Measurements from ENCODE around the gene CFAP92.

CFAP92 gene

GRCh38 chr3:129031476-129032215, 37.8 kb upstream of the CFAP92 start:
- no peak for DNase-seq (ENCODE audit: low read depth)
- no peak overlapping the region for H3K4me3 ChIP-seq (ENCODE audit: low read depth, low read length)
- TF ChIP-seq CTCF (IDR thresholded peaks at IDR 0.05; ENCODE audit: low read depth, low read length, missing control alignments), result no peak
- in situ Hi-C loops (cut with HindIII; ENCODE audit: low sequenced_read_pairs), result no loop called here

GRCh38 chr3:129030611-129031010, 36.7 kb upstream of the CFAP92 start:
- TF ChIP-seq CTCF (IDR thresholded peaks at IDR 0.05; ENCODE audit: low read depth, low read length, missing control alignments), result no peak
- no peak overlapping the region for H3K4me3 ChIP-seq (ENCODE audit: low read depth, low read length)
- in situ Hi-C loops (cut with HindIII; ENCODE audit: low sequenced_read_pairs), result no loop called here
- no peak for DNase-seq (ENCODE audit: low read depth)

- H3K4me3 ChIP-seq (ENCODE audit: low read depth, low read length), result no peak overlapping the region
- in situ Hi-C loops (cut with HindIII; ENCODE audit: low sequenced_read_pairs), result no loop called here
- no peak for DNase-seq (ENCODE audit: low read depth)
- no peak for TF ChIP-seq CTCF (IDR thresholded peaks at IDR 0.05; ENCODE audit: low read depth, low read length, missing control alignments)
Observed at GRCh38 chr3:129028866-129029265, 35.0 kb upstream of the CFAP92 start.

GRCh38 chr3:129027544-129027880, 33.6 kb upstream of the CFAP92 start:
- no peak for DNase-seq (ENCODE audit: low read depth)
- in situ Hi-C loops (cut with HindIII; ENCODE audit: low sequenced_read_pairs), result no loop called here
- peak overlapping the region; percentile 30 for H3K4me3 ChIP-seq (ENCODE audit: low read depth, low read length)
- TF ChIP-seq CTCF (IDR thresholded peaks at IDR 0.05; ENCODE audit: low read depth, low read length, missing control alignments), result no peak

GRCh38 chr3:129026728-129027543, 33.1 kb upstream of the CFAP92 start:
- no peak for TF ChIP-seq CTCF (IDR thresholded peaks at IDR 0.05; ENCODE audit: low read depth, low read length, missing control alignments)
- in situ Hi-C loops (cut with HindIII; ENCODE audit: low sequenced_read_pairs), result no loop called here
- DNase-seq (ENCODE audit: low read depth), result no peak
- peak overlapping the region; percentile 30 for H3K4me3 ChIP-seq (ENCODE audit: low read depth, low read length)

- no peak for TF ChIP-seq CTCF (IDR thresholded peaks at IDR 0.05; ENCODE audit: low read depth, low read length, missing control alignments)
- in situ Hi-C loops (cut with HindIII; ENCODE audit: low sequenced_read_pairs), result no loop called here
- no peak for DNase-seq (ENCODE audit: low read depth)
- no peak overlapping the region for H3K4me3 ChIP-seq (ENCODE audit: low read depth, low read length)
Observed at GRCh38 chr3:129025691-129026435, 32.0 kb upstream of the CFAP92 start.
